Endothelial cell of umbilical vein (primary cell): ENCODE results near the gene BRSK2. TPM values are rescaled to one million over a fixed set of nuclear protein-coding genes. Genes with fewer than 3 reads are reported as not detected.

Experiments used
- BruUV-seq: library from RNA; stranded (reverse); fragments of 400-500 nt; replicated peaks from 2 replicates; lab custom pipeline; 2021; lab: Mats Ljungman, UMichigan
- CTCF ChIA-PET: fragments of 300-600, 350-600 bp; sonication (Branson Sonifier 250); formaldehyde crosslinking; loops from one replicate; lab custom pipeline; 2021; ENCODE audit warnings: antibody characterized with exemption, inconsistent platforms; lab: Charles Lee
- POLR2A ChIA-PET: fragments of 300-600, 350-600 bp; sonication (Branson Sonifier 250); formaldehyde crosslinking; loops from one replicate; lab custom pipeline; 2021; ENCODE audit warnings: antibody characterized with exemption, inconsistent platforms; lab: Charles Lee
- DNase-seq: peaks from one replicate; pipeline ENCODE4 v3.0.0-alpha.2; 2011; ENCODE audit warnings: low read depth, low spot score
- FAIRE-seq: peaks from 2 replicates; lab custom pipeline; 2011; peaks lifted over from hg19 to GRCh38; lab: Jason Lieb, UNC
- H2AFZ ChIP-seq: 2 replicates; pipeline ENCODE4 v1.6.0; 2012; ENCODE audit warnings: low read depth, low read length, control low read depth, inconsistent platforms
- H3K27ac ChIP-seq: 2 replicates; pipeline ENCODE4 v1.5.1; 2011; ENCODE audit warnings: low read depth, mild to moderate bottlenecking, control low read depth, low read length, moderate library complexity; ENCODE audit not compliant: insufficient read depth
- H3K27me3 ChIP-seq, 2 experiments: 2 replicates each; pipeline versions ENCODE4 v1.6.0 to v1.6.1; 2011; ENCODE audit warnings: low read length in 2 of 2, mixed read lengths in 1 of 2; ENCODE audit not compliant: control insufficient read depth in 2 of 2, insufficient read depth in 2 of 2
- H3K36me3 ChIP-seq, 2 experiments: 2 replicates in 1 of 2; 3 replicates in 1 of 2; pipeline ENCODE4 v1.5.1; 2011; ENCODE audit warnings: low read length in 2 of 2, mild to moderate bottlenecking in 1 of 2, moderate library complexity in 1 of 2; ENCODE audit not compliant: control insufficient read depth in 2 of 2, insufficient read depth in 2 of 2; ENCODE audit errors: extremely low read depth in 1 of 2
- H3K4me1 ChIP-seq: 3 replicates; pipeline ENCODE4 v1.5.1; 2011; ENCODE audit warnings: mild to moderate bottlenecking, low read length; ENCODE audit not compliant: control insufficient read depth, insufficient read depth; ENCODE audit errors: extremely low read depth
- H3K4me2 ChIP-seq: 2 replicates; pipeline ENCODE4 v1.6.1; 2011; ENCODE audit warnings: low read length, control low read depth, mixed read lengths; ENCODE audit not compliant: insufficient read depth
- H3K4me3 ChIP-seq, 3 experiments: fragments of 200-600 bp in 1 of 3; sonication (generic), shearing (Covaris generic) in 1 of 3; replicated peaks in 1 of 3; 2 replicates each; pipeline ENCODE4 v1.5.1; 2011 to 2016; ENCODE audit warnings: control low read depth in 3 of 3, low read length in 3 of 3, mild to moderate bottlenecking in 2 of 3, inconsistent platforms in 1 of 3, low read depth in 1 of 3, moderate library complexity in 1 of 3; ENCODE audit not compliant: insufficient read depth in 1 of 3
- H3K79me2 ChIP-seq: 2 replicates; pipeline ENCODE4 v1.6.0; 2012; ENCODE audit warnings: low read length, inconsistent platforms; ENCODE audit not compliant: control insufficient read depth, insufficient read depth
- H3K9ac ChIP-seq: replicated peaks from 2 replicates; pipeline ENCODE3; 2011; ENCODE audit warnings: low read length, control low read depth; ENCODE audit not compliant: insufficient read depth; ENCODE audit errors: extremely low read depth
- H3K9me1 ChIP-seq: replicated peaks from 3 replicates; pipeline ENCODE4 v1.6.0; 2011; ENCODE audit warnings: mild to moderate bottlenecking, low read length; ENCODE audit not compliant: control insufficient read depth, insufficient read depth; ENCODE audit errors: extremely low read depth
- H3K9me3 ChIP-seq: replicated peaks from 2 replicates; pipeline ENCODE4 v1.5.1; 2012; ENCODE audit warnings: low read length, inconsistent platforms; ENCODE audit not compliant: control insufficient read depth, insufficient read depth
- H4K20me1 ChIP-seq: replicated peaks from 2 replicates; pipeline ENCODE3; 2011; ENCODE audit warnings: mild to moderate bottlenecking, low read length; ENCODE audit not compliant: control insufficient read depth, insufficient read depth; ENCODE audit errors: extremely low read depth
- CTCF ChIP-seq, 2 donors: IDR thresholded peaks; 1 replicate in 1 of 2; 2 replicates in 1 of 2; pipeline ENCODE4 v1.5.1; 2011; ENCODE audit warnings: low read length in 2 of 2, mild to moderate bottlenecking in 2 of 2, moderate library complexity in 2 of 2, control low read depth in 1 of 2, inconsistent platforms in 1 of 2, low read depth in 1 of 2; ENCODE audit not compliant: insufficient read depth in 1 of 2; ENCODE audit errors: extremely low read depth in 1 of 2
- EZH2 ChIP-seq: IDR thresholded peaks from 2 replicates; pipeline ENCODE4 v1.6.1; 2012; ENCODE audit warnings: borderline replicate concordance, low read depth, mild to moderate bottlenecking, moderate library complexity, low read length, inconsistent platforms; ENCODE audit not compliant: severe bottlenecking
- FOS ChIP-seq: IDR thresholded peaks from 2 replicates; pipeline ENCODE4 v1.6.1; 2011; ENCODE audit warnings: mild to moderate bottlenecking, low read length, moderate library complexity, borderline replicate concordance; ENCODE audit not compliant: insufficient read depth
- GATA2 ChIP-seq: IDR thresholded peaks from 2 replicates; pipeline ENCODE4 v1.7.0; 2011; ENCODE audit warnings: low read depth, mild to moderate bottlenecking, moderate library complexity, mixed read lengths, low read length; ENCODE audit not compliant: insufficient read length, insufficient read depth
- JUN ChIP-seq: IDR thresholded peaks from 2 replicates; pipeline ENCODE4 v1.6.1; 2011; ENCODE audit warnings: borderline replicate concordance, low read depth; ENCODE audit not compliant: insufficient read length, insufficient read depth
- MAX ChIP-seq: IDR thresholded peaks from 2 replicates; pipeline ENCODE4 v1.6.1; 2011; ENCODE audit not compliant: insufficient read depth, insufficient read length
- MYC ChIP-seq: IDR thresholded peaks from one replicate; pipeline ENCODE4 v1.6.1; 2011; ENCODE audit warnings: mild to moderate bottlenecking, low read depth, low read length
- POLR2A ChIP-seq: IDR thresholded peaks from 2 replicates; pipeline ENCODE4 v1.6.1; 2012; ENCODE audit warnings: low read depth, mild to moderate bottlenecking, control low read depth, low read length
- POLR2AphosphoS5 ChIP-seq: IDR thresholded peaks from 2 replicates; pipeline ENCODE4 v1.6.1; 2012; ENCODE audit warnings: low read depth, mild to moderate bottlenecking, control low read depth, low read length, moderate library complexity; ENCODE audit not compliant: insufficient read depth
- dilution Hi-C: fragments of 300-500 bp; cut with MboI; formaldehyde crosslinking; loops from one replicate; pipeline ENCODE4 v1.15.0; 2019; ENCODE audit warnings: low sequenced_read_pairs; ENCODE audit not compliant: extremely low pct_ligation_motif_present
- intact Hi-C: fragments of 100-400 bp; cut with micrococcal nuclease; formaldehyde crosslinking; loops from one replicate; pipeline ENCODE4 v1.10.0; 2022
- polyA plus RNA-seq, 4 experiments: library from polyadenylated mRNA; depleted of rRNA in 3 of 4; stranded (reverse) in 3 of 4; unstranded in 1 of 4; fragments of >200 nt; gene quantifications; 2 replicates each; pipeline versions ENCODE4 v1.2.1 to v1.2.3, GENCODE V29; 2011 to 2012; ENCODE audit warnings: missing spikeins in 1 of 4
- total RNA-seq: library from RNA; stranded (reverse); gene quantifications from 2 replicates; pipeline ENCODE4 v1.2.3, GENCODE V29; 2021

Gene BRSK2
- total and polyA plus RNA-seq, 2 donors (not counting 3 experiments of a cell fraction or from before 2014, with no cell fraction given), result 0.08 to 0.20 TPM

GRCh38 chr11:1446623-1447022, 56.9 kb downstream of the BRSK2 start:
- intact Hi-C loops, result no loop called here
- no peak for TF ChIP-seq MYC
- Histone ChIP-seq H2AFZ (no peak overlapping the region), H3K9me1 (no peaks in the 10 kb centered on the region), H3K9ac (no peak overlapping the region), H3K27me3 (no peaks in the 10 kb centered on the region), H4K20me1 (no peaks in the 10 kb centered on the region), H3K27ac (no peak overlapping the region), H3K4me1 (no peaks in the 10 kb centered on the region), H3K79me2 (no peaks in the 10 kb centered on the region), H3K9me3 (no peaks in the 10 kb centered on the region), H3K4me3 (no peak overlapping the region), H3K36me3 (no peaks in the 10 kb centered on the region), H3K4me2 (no peak overlapping the region)
- no peak for DNase-seq
- dilution Hi-C loops, result no loop called here
- BruUV-seq, result no TSS peak
- no peak for FAIRE-seq
- POLR2A ChIA-PET, result no interaction called here
- CTCF ChIA-PET, result interaction anchor here (0.6 kb wide), 1 partner anchor 128 kb away, joined by 3 read pairs; no protein-coding TSS in a partner anchor

- Histone ChIP-seq H3K9ac (no peak overlapping the region), H3K4me1 (no peaks in the 10 kb centered on the region), H3K9me1 (no peaks in the 10 kb centered on the region), H3K36me3 (no peaks in the 10 kb centered on the region), H2AFZ (no peak overlapping the region), H3K79me2 (no peaks in the 10 kb centered on the region), H3K4me3 (no peak overlapping the region), H3K9me3 (no peaks in the 10 kb centered on the region), H3K27ac (no peak overlapping the region), H4K20me1 (no peaks in the 10 kb centered on the region), H3K27me3 (no peaks in the 10 kb centered on the region), H3K4me2 (no peak overlapping the region)
- no peak for TF ChIP-seq POLR2A
- TF ChIP-seq EZH2, result no peak
- TF ChIP-seq POLR2AphosphoS5, result no peak
- TF ChIP-seq JUN, result no peak
- TF ChIP-seq GATA2, result no peak
- TF ChIP-seq MAX, result no peak
- no peak for TF ChIP-seq CTCF (IDR thresholded peaks at IDR 0.05; ENCODE audit: extremely low read depth in 1 of 2, insufficient read depth in 1 of 2, low read depth in 1 of 2, low read length in 2 of 2)
- no peak for TF ChIP-seq FOS
- no peak for TF ChIP-seq MYC
- no peak for FAIRE-seq
- DNase-seq, result no peak
- no TSS peak for BruUV-seq
- dilution Hi-C loops, result no loop called here
- intact Hi-C loops, result no loop called here
- POLR2A ChIA-PET, result no interaction called here
- CTCF ChIA-PET, result no interaction called here
Observed at GRCh38 chr11:1447845-1448825, 58.4 kb downstream of the BRSK2 start.
